Heart right ventricle (tissue), 16 donors: ENCODE measurements around the gene ARHGAP19. TPM values are rescaled to one million over a fixed set of nuclear protein-coding genes. Genes with fewer than 3 reads are reported as not detected.

Source experiments
- ATAC-seq, 8 donors: fragments of 200-7000 bp; cut with Tn5 transposase; one replicate each; pipeline ENCODE4 v1.9.1; 2020; ENCODE audit warnings: mild to moderate bottlenecking in 8 of 8, moderate library complexity in 8 of 8, moderate number of reproducible peaks in 1 of 8
- DNase-seq, 2 donors: peaks; one replicate each; pipeline ENCODE4 v3.0.0-alpha.2; 2020
- H3K27ac ChIP-seq, 10 donors: fragments of 200-600 bp; sonication (generic) in 2 of 10; one replicate each; pipeline versions ENCODE4 v1.5.0 to v1.8.0; 2020 to 2022; ENCODE audit warnings: mild to moderate bottlenecking in 3 of 10
- H3K27me3 ChIP-seq, 7 donors: fragments of 200-600 bp; one replicate each; pipeline ENCODE4 v1.8.0; 2021 to 2022; ENCODE audit warnings: mild to moderate bottlenecking in 2 of 7
- H3K36me3 ChIP-seq, 9 donors: fragments of 200-600 bp; sonication (generic) in 1 of 9; one replicate each; pipeline versions ENCODE4 v1.5.0 to v1.8.0; 2020 to 2022; ENCODE audit warnings: mild to moderate bottlenecking in 2 of 9
- H3K4me1 ChIP-seq, 9 donors: fragments of 200-600 bp; sonication (generic) in 1 of 9; one replicate each; pipeline versions ENCODE4 v1.5.0 to v1.8.0; 2020 to 2022; ENCODE audit warnings: mild to moderate bottlenecking in 4 of 9
- H3K4me3 ChIP-seq, 10 donors: fragments of 200-600 bp; sonication (generic) in 2 of 10; one replicate each; pipeline versions ENCODE4 v1.5.0 to v1.8.0; 2020 to 2022; ENCODE audit warnings: mild to moderate bottlenecking in 7 of 10, moderate library complexity in 2 of 10
- H3K9me3 ChIP-seq, 11 donors: fragments of 200-600 bp in 10 of 11; sonication (generic) in 2 of 11; one replicate each; pipeline versions ENCODE4 v1.5.0 to v1.8.0; 2013 to 2022; ENCODE audit warnings: mild to moderate bottlenecking in 2 of 11, control low read depth in 1 of 11, moderate library complexity in 1 of 11
- WGBS, 2 donors: extraction: QIAGEN DNeasy Blood & Tissue Kit; methylation state at CpG; one replicate each; pipeline ENCODE4 v1.1.7; 2013; ENCODE audit warnings: inconsistent platforms in 1 of 2; 5-methylcytosine and 5-hydroxymethylcytosine counted together
- intact Hi-C, 10 donors: fragments of 100-400 bp; cut with DNase I; formaldehyde crosslinking; loops; one replicate each; pipeline versions ENCODE4 v1.11.1 to v1.14.2; 2022
- polyA plus RNA-seq, 2 donors: library from polyadenylated mRNA; stranded (reverse); fragments of 200-250 nt; gene quantifications; one replicate each; pipeline ENCODE4 v1.2.3, GENCODE V29; 2013
- total RNA-seq, 10 donors: library from RNA; stranded (reverse); fragmentation: NEBNext Ultra II Directional in 3 of 10; extraction: Animal tissue kit (Norgen Biotek cat#: 25700) in 3 of 10; gene quantifications; one replicate each; pipeline versions ENCODE4 v1.2.1 to v1.2.4, GENCODE V29; 2021 to 2023
- TF ChIP-seq, protein P1 (sequence below), 9 donors: fragments of 200-600 bp; sonication (generic) in 2 of 9; IDR thresholded peaks; one replicate each; pipeline versions ENCODE4 v1.5.0 to v1.8.0; 2021 to 2022; ENCODE audit warnings: antibody characterized with exemption in 9 of 9, mild to moderate bottlenecking in 5 of 9, moderate library complexity in 1 of 9
- donor health status: Arrhythmogenic right ventricular cardiomyopathy.
- donor health status: ischemic (EF 13 %, LVEDD 7.1; RV severe dilation, severe dysfunction).
- donor health status: healthy with polysubstance abuse.
- donor health status: DM: no; HTN: yes; CAD: no.
- donor health status: DM: no; HTN: no; CAD: no.
- donor health status: ischemic (EF 25% LVEDD 6.9; RV normal size, moderate dysfunction).
- donor health status: ischemic (EF 25% LVEDD 5.7; RV mildly dilated, moderate dysfunction).
- donor health status: healthy.
- donor health status: DM: yes; HTN: yes; CAD: no.
- donor health status: Ischemic cardiomyopathy.
- donor health status: ischemic (EF 35%, LVEDD 5.7; RV mildly dilated, moderate dysfunction).
- donor health status: nonischemic (EF 11% LVEDD 7.7; RV severe dilation, severe dysfunction).
- donor health status: DM: yes; HTN: yes; CAD: no.
- donor health status: PGD.
- donor health status: ischemic (EF 29% LVEDD 5.4; RV normal size, mild dysfunction).
- donor health status: nonischemic (EF 23%, LVEDD 6.1; RV moderate dilation, normal function).

ARHGAP19 gene
- total and polyA plus RNA-seq, 12 donors = 1.5 to 6.2 (median 3.4) TPM

DNA sequence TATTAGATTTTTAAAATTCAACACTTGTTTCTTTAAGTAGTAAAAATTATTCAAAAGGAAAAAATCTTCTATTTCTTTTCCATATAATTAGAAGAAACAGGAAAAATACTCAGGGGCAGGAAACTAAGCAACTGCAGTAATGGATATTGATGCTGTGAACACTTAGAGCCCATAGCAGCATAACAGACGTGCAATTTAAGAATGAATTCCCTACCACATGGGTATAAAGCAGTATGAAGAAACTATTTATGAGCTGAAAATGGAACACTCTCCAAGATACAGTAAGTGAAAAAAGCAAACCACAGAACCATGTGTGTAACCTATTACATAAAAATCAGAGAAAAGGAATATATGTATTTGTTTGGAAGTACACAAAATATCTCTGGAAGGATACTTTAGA, 30.8 kb downstream of the ARHGAP19 start:
- H3K4me3 ChIP-seq = no peak overlapping the region
- TF ChIP-seq, protein P1, sequence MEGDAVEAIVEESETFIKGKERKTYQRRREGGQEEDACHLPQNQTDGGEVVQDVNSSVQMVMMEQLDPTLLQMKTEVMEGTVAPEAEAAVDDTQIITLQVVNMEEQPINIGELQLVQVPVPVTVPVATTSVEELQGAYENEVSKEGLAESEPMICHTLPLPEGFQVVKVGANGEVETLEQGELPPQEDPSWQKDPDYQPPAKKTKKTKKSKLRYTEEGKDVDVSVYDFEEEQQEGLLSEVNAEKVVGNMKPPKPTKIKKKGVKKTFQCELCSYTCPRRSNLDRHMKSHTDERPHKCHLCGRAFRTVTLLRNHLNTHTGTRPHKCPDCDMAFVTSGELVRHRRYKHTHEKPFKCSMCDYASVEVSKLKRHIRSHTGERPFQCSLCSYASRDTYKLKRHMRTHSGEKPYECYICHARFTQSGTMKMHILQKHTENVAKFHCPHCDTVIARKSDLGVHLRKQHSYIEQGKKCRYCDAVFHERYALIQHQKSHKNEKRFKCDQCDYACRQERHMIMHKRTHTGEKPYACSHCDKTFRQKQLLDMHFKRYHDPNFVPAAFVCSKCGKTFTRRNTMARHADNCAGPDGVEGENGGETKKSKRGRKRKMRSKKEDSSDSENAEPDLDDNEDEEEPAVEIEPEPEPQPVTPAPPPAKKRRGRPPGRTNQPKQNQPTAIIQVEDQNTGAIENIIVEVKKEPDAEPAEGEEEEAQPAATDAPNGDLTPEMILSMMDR (IDR thresholded peaks at IDR 0.05) = no peak
- H3K36me3 ChIP-seq = peaks cover 0 to 58% (median 5%) of the 10 kb centered on the region in 9 donors
- H3K27ac ChIP-seq = no peak overlapping the region
- no peaks in the 10 kb centered on the region for H3K4me1 ChIP-seq
- H3K9me3 ChIP-seq = no peaks in the 10 kb centered on the region
- no peaks in the 10 kb centered on the region for H3K27me3 ChIP-seq
- DNase-seq = no peak
- 89 to 94% methylated on average over 1 of the region's 1 CpG for WGBS, 2 donors
- intact Hi-C loops = no loop called here
- no peak for ATAC-seq

DNA sequence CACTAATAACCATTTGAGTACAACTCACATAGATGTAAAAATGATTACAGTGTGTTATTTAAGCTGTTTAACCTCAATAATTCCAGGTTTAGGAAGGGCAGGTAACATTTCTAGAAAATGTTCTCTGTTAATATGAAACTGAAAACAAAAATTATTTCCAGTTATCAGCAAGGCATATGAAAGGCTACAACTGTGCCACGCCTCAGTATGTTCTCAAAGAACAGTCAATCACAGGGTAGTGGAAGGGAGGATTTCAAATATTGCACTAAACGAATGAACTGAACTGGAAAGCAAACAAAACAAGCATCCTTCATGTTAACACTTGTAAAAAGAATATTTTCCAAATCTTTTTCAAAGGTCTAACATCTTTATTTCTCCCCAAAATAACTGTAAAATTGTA, 31.3 kb downstream of the ARHGAP19 start:
- H3K27me3 ChIP-seq = no peaks in the 10 kb centered on the region
- DNase-seq (no peak), ATAC-seq (no peak)
- H3K4me1 ChIP-seq = peaks cover 0 to under 1% (median 0%) of the 10 kb centered on the region in 9 donors
- intact Hi-C loops = no loop called here
- WGBS, 2 donors = 91 to 95% methylated on average over 2 of the region's 2 CpGs
- H3K9me3 ChIP-seq = no peaks in the 10 kb centered on the region
- TF ChIP-seq, protein P1 (IDR thresholded peaks at IDR 0.05) = no peak
- no peak overlapping the region for H3K27ac ChIP-seq
- no peak overlapping the region for H3K4me3 ChIP-seq
- peaks cover 0 to 58% (median 5%) of the 10 kb centered on the region in 9 donors for H3K36me3 ChIP-seq

DNA sequence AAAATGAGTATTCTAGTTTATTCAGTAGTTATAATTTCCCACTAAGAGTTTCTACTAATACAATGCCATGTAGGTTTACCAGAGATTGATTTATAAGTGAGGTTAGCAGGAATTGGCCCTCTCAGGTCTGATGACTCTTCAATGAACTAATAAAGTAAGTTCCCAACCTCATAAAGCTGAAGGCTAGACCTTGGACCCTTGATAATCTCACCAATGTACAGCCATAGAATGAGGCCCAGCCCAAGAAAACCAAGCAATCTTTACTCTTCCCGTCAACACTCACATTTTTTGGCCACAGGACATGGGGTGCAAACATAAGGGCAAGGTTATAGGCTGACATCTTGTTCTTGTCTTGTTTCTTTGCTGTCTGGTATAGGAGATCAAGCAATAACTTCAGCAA, 33.3 kb downstream of the ARHGAP19 start:
- intact Hi-C loops = no loop called here
- Histone ChIP-seq H3K4me1 (peaks cover 0 to 6% (median 0%) of the 10 kb centered on the region in 9 donors), H3K4me3 (no peak overlapping the region), H3K9me3 (no peaks in the 10 kb centered on the region), H3K36me3 (peaks cover 0 to 54% (median 11%) of the 10 kb centered on the region in 9 donors), H3K27me3 (no peaks in the 10 kb centered on the region), H3K27ac (no peak overlapping the region)
- WGBS, 2 donors = 98 to 100% methylated on average over 1 of the region's 1 CpG
- ATAC-seq = no peak
- TF ChIP-seq, protein P1 (IDR thresholded peaks at IDR 0.05) = no peak
- DNase-seq = no peak

DNA sequence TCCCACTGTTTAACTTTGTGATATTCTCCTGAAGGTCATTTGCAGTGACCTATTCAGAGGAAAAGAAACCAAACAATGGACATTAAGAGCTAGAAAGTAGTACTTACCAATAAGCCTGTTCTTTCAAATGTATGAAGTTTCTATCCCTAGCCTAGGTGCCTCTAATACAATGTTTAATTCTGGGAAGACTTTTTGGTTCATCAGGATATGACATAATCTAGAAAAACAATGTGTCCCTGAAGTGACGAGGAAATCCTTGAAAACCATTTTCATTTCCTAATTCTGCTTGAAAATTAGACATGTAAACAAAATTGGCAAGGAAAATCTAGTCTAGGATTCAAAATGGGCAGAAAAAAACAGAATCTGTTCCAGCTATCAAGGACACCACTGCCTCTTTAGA, 36.1 kb downstream of the ARHGAP19 start:
- TF ChIP-seq, protein P1 (IDR thresholded peaks at IDR 0.05) = no peak
- ATAC-seq = peak in 1 of 8 donors; percentile 50
- peaks cover 0 to 58% (median 11%) of the 10 kb centered on the region in 9 donors for H3K36me3 ChIP-seq
- H3K4me1 ChIP-seq = peaks cover 0 to 6% (median 0%) of the 10 kb centered on the region in 9 donors
- H3K4me3 ChIP-seq = no peak overlapping the region
- DNase-seq = no peak
- H3K27ac ChIP-seq = peak overlapping the region in 5 of 10 donors; percentile 21 to 37 (median 22)
- no peaks in the 10 kb centered on the region for H3K27me3 ChIP-seq
- no peaks in the 10 kb centered on the region for H3K9me3 ChIP-seq
- intact Hi-C loops = no loop called here
- 57 to 58% methylated on average over 1 of the region's 1 CpG for WGBS, 2 donors
